ENCODE results near the gene PLVAP.
A peak's percentile ranks its signal among the peaks of the same experiment; 100 is the strongest.

PLVAP gene

DNA sequence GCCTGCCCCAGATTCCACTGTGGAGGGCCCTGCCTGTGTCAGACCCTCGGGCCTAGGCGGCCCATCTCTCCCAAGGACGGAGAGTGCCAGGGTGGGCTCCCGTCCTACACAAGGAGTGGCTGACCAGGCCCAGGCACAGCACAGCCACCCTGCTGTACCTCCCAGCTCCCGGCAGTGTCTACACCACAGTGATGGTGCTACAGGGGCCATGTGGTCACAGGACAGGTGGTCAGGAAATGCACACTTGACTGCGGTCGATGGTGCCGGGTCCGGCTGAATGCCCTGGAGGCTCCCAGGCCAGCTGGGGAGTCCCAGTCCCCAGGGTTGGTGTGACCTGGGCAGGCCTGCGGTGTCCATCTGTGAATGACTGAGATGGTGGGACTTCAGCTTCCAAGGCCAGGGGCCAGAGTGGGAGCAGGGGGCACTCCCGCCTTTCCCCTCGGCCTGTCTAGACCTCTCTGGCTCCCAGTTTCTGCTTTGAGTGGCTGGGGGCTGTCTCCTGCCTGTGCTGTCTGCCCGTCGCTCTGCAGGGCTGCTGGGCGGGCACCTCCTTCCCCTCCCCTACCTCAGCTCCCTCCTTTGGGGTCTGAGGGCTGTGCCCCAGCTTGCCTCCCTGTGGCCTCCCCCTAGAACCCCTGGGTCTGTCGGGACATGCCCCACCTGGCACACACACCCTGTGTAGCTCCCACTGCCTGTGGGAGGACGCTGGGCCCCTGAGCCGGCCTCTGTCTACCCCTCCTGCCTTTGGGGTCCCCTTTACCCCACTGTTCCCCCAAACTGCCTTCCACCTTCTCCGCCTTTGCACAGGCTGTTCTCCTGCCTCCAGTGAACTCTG lies 55.3 kb downstream of the PLVAP start:
- FAIRE-seq = no peak

DNA sequence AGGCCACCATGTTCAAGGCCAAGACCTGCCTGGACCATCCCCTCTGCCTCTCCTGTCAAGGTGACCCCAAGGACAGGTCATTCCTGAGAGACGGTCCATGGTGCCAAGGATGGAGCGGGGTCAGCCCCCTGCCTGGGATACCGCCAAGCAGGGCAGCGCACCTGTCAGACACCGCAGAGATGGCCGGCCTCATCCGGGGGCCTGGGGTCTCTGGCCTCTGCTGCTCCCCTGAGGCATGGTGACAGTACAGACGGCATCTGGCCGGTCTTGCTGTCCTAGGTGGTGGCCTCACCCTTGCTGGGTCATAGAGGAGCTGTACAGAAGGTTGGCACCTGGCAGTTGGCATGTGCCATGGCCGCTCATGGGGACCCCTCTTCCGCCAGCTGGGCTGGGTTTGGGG lies 56.7 kb downstream of the PLVAP start:
- FAIRE-seq = no peak

DNA sequence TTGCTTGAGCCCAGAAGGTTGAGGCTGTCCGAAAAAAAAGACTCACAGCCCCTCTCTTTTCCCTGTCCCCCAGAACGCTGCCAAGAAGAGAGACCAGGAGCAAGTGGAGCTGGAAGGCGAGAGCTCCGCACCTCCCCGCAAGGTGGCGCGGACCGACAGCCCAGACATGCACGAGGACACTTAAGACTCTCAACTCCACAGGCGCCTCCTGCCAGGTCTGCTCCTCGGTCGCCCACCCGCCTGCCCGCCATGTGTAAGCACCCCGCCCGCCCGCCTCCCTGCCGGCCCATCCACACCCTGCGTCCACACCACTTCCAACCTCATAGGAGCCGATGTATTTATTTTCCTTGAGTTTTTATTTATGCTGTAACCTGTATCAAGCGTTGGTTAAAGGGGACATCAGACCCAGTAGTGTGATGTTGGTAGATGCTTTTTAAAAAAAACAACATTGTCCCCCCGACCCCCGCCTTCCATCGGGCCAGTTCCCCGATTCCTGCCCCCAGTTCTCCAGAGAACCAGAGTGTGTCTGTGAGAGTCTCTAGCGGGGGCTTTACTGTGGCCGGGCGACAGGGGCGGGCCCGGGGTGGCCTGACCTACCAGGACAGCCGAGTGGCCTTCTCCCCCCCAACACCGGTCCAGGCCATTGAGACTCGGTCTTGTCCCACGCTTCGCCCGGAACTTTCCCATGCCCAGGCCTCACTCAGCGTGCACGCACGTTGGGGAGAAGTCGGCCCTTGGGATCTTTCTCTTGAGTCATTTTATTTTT lies 57.5 kb downstream of the PLVAP start:
- no peak for FAIRE-seq

DNA sequence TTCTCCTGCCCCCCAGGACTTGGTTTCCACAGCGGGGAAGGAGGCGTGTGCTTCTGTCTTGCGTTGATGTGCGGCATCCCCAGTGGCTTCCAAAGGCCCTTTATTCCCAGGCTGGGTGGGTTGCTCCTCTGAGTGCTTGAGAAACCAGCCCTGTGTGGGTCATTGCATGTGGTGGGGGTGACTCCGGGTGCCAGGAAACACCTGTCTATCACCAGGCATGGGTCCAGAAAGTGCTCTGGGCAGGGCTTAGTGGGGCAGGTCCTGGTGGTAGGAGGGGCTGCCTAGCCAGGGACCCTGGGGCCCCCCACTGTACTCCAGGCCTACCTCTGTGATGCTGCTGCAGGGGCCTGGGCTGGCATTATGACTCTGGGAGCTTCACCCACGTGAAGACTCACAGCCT lies 58.2 kb downstream of the PLVAP start:
- FAIRE-seq = no peak

DNA sequence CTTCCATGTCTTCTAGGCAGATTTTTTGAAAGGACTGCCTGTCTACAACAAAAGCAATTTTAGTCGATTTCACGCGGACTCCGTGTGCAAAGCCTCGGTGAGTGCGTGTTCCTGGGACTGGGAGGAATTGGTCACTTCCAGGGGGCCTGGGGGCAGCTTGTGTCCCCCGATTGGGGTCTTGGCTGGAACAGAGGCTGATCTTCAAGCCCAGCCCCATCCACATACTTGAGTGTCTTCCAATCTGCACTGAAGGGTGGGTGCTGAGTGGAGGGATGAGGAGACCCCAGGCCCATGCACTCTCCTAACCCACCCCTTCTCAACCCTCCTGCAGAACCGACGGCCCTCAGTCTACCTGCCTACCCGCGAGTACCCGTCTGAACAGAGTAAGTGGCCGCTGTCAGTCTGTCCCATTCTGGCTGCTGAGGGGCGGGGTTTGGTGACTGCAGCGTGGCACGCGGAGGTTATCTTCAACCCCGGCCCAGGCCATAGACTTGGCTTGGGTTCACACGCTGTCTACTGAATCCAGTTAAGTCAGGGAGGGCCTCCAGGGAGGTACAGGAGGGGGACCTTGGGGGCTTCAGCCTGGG lies 63.0 kb downstream of the PLVAP start:
- FAIRE-seq = no peak

DNA sequence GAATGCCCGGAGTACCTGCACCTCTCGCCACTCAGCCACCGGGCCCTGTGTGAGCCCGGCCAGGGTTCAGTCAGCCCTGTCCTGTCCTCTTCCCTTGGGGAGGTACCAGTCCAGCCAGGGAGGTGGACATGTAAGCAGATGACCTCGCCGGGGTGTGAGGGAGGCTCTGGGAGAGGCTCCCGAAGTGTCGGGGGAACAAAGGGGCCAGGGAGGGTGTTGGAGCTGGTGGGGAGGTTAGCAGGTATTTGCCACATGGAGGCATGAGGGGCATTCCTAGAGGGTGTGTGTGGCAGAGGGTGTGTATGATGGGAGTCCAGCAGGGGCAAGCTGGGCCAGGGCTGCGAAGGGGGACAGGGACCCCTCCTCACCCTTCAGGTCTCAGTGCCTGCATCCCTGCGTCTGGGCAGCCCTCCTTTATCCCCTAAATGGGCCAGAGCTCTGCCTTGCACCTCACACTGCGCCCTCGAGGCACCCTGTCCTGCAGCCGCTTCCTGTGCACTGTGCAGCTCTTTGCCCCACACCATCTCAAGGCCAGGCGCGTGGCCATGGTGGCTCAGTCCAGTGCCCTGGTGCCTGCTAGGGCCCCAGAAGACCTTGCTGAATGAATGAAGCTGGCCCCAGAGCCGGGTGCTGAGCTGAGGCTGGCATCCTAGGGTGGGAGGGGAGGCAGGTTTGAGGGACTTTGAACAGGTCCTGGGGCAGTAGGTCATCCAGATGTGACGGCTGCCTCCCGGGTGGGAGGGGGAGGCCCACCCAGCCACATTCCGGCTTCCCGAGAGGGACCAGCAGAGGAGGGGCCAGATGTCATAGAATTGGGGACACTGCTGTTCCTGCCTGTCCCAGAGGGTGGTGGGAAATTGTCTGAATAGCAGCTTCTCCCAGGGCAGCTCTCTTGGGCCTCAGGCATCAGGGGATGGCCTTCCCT lies 64.7 kb downstream of the PLVAP start:
- no peak for FAIRE-seq

DNA sequence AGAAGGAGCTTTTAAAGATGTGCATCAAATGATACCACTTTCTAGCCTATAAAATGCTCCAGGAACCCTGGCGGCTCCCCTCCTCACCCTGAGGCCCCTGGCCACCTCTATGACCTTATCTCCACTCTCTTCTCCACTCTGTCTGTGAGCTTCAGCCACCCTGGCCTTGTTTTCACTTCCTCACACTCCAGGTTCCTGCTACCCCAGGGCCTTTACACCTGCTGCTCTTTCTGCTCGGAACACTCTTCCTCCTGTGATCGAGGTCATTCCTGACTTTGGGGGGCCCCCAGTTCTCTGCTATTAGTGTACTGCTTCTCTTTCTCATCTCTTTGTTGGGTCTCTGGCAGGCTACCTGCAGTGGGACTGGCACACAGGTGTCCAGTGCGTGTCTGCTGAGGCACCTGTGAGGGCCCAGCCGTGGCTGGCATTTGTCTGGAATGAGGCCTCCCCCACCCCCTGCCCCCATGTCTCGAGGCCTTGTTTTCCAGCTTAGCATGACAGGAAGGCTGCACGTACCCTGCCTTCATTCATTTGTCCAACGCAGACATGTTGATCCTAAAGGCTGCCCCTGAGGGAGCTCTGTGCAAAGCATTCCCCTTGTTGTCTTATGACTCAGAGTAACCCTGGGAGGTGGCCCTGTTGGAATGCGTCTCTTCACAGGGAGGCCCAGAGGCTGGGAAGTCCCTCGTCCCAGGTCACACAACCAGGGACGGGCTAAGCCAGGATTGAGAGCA lies 65.5 kb downstream of the PLVAP start:
- FAIRE-seq = no peak

DNA sequence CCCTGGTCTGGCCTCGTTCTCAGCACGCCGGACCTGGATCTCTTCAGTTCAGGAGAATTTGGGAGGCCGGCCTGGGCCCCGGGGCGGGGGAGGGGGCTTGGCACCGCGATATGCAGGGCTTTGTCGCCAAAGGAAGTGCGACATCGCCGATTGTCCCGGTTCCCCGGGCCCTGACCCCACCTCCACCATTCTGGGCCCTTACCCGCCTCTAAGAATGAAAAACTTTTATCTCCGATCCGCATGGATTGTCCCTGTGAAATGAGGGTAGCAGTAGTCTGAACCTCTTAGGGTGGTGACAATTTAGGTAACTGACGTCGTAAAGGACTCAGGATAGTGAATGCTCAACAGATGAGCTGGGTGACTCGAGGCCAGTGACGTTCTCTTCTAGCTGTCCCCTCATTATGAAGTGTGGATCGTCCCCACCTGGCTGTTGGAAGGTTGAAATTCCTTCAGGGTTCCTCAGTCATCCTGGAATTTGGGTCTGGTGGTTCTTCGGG lies 67.1 kb downstream of the PLVAP start:
- no peak for FAIRE-seq

DNA sequence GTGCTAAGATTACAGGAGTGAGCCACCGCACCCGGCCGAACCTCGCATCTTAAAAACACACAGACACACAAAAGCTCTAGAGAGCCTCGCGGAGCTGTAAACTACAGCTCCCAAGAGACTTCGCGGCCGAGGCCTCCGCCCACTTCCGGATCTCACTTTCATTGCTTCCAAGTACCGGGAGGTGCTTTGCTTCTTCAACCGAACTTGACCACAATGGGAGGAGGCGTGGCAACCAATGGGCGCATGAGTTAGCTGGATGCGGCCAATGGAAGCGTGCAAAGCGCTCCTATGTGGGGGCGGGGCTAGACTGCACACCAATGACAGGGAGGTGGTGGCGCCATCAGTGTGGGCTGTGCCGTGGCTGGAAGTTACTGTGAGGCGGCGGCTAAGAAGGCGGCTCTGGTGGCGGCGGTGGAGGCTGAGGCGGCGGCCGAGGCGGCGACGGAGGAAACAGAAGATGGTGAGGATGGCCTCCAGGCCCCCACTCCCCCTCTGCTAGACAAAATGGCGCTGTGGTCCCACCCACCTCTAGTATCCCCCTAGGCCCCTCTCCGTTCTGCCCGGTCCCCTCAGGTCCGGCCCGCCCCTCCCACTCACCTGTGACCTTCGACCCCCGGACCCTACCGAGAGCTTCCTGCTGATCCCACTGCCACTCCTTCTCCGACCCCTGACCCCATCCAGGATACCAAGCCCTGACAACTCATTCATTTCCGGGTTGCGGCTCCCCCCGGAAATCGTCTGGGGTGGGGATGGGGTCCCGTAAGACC lies 67.8 kb downstream of the PLVAP start, which contains the start of gene DDA1:
DDA1 (plus strand) TSS at position 366 of the 767 bp plus-strand sequence; CDS start at position 458, 92 bp downstream.
- FAIRE-seq = peak; percentile 98

DNA sequence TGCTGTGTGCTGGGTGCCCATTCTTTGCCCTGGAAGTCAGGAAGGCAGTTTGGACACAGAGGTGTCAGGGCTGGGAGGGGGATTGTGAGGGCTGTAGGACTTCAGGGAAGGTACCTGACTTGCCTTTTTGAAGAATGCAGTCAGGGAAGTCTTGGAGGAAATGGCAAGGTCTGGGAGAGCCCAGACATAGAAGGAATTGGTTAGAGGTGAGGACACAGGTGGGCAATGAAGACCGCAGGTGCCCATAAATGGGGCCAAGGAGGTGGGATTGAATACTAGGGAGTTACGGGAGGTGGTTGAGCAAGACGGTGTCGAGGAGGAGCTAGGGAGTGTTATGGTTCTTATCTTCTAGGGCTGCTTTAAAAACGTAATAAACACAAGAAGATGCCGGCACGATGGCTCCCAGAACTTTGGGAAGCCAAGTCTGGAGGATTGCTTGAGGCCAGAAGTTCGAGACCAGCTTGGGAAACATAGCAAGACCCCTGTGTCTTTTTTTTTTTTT lies 69.2 kb downstream of the PLVAP start:
- no peak for FAIRE-seq

DNA sequence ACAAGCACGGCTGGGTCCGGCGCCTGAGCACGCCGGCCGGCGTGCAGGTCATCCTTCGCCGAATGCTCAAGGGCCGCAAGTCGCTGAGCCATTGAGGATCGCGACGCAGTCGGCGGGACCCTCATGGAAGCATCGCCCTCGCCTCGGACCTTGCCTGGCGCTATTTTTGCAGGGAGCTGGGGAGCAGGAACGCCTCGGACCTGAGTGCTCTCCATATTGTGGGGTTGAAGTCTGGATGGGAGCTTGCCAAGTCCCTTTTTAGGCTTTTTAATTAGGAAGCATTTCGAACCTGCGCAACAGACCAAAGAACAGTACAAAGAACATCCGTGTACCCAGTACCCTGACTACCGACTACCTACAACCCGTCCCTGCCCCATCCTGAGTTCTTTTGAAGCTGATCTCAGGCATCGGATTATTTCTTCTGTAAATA lies 70.8 kb downstream of the PLVAP start:
- FAIRE-seq = no peak

DNA sequence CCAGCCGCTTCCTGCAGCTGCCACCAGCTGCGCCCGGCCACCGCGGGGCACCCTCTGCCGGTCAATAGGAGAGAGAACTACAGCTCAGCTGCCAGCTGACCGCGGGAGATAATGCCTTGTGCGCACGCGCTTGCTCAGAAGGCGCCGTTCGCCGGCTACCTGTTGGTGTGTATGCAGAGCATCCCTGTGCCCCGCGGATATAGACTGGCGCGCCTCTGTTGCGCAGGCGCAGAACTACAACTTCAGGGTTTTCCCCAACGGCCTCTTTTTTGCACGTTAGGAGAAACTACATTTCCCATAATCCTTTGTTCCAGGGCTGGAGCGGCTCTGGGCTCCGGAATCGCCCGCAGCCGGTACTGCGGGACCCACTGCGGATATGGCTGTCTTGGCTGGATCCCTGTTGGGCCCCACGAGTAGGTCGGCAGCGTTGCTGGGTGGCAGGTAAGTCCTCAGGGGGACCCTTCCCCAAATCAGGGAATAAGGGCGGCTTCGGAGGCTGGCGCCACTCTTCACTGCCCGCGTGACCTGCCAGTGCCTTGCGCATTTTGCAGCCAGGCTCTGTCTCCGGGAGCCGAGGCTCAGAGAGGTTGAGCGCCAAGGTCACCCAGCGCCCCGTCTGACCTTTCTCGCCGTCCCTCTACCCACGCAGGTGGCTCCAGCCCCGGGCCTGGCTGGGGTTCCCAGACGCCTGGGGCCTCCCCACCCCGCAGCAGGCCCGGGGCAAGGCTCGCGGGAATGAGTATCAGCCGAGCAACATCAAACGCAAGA lies 71.4 kb downstream of the PLVAP start, which contains the start of gene MRPL34:
MRPL34 (plus strand) TSS at position 356 of the 768 bp plus-strand sequence; CDS start at position 377, 21 bp downstream.
- peak; percentile 33 for FAIRE-seq

DNA sequence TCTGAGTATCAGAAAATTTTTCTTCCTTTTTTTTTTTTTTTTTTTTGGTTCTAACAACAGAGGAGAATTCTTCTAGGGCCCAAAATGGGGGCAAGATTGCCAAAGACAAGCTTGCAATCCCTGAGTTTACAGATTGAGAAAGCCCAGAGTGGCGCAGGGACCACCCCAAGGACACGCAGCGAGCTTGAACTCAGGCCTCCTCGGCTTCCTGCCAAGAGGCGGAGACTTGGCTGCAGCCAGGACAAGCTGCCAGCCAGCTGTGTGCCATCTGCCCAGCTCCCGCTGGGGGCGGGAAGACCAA lies 72.0 kb downstream of the PLVAP start:
- no peak for FAIRE-seq

DNA sequence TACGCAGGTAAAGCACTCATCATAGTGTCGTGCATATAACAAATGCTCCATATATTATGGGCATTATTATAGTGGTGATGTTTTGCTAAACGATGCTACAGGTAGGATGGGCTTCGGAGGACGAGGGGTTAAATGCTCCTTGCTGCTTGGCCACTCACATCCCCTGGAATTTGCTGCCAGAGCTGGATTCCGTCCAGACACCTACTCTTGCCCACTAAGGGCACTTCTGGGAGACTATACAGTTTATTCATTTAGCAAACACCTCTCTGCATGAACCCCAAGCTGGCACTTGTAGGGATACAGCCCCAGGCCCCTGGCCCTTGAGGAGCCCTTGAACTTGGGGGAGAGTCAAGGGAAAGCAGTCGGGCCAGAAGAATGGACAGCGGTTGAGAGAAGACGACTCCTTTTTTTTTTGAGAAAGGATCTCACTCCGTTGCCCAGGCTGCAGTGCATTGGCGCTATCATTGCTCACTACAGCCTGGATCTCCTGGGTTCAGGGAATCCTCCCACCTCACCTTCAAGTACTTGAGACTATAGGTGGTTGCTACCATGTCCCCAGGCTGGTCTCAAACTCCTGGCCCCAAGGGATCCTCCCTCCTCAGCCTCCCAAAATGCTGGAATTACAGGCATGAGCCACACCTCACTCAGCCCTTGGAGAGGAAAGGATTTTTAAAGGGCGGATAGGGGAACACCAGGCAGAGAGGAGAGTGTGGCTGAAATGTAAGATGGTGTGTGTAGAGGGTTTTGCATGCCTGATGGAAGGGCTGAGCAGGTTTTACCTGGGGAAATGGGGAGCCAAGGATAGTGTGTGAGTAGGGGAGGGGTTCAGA lies 72.5 kb downstream of the PLVAP start:
- FAIRE-seq = no peak

DNA sequence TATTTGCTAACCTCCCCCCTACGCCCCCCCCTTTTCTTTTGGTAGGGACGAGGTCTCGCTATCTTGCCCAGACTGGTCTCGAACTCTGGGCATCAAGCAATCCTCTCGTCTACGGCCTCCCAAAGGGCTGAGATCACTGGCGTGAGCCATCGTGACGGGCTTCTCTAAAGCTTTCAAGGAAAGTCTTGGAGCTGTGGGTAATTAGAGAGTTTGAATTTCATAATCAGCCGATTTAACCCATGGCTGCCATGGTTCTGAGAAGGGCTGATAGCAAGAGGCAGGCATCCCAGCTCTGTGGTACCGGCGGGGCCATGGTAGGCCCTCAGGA lies 73.2 kb downstream of the PLVAP start:
- no peak for FAIRE-seq

DNA sequence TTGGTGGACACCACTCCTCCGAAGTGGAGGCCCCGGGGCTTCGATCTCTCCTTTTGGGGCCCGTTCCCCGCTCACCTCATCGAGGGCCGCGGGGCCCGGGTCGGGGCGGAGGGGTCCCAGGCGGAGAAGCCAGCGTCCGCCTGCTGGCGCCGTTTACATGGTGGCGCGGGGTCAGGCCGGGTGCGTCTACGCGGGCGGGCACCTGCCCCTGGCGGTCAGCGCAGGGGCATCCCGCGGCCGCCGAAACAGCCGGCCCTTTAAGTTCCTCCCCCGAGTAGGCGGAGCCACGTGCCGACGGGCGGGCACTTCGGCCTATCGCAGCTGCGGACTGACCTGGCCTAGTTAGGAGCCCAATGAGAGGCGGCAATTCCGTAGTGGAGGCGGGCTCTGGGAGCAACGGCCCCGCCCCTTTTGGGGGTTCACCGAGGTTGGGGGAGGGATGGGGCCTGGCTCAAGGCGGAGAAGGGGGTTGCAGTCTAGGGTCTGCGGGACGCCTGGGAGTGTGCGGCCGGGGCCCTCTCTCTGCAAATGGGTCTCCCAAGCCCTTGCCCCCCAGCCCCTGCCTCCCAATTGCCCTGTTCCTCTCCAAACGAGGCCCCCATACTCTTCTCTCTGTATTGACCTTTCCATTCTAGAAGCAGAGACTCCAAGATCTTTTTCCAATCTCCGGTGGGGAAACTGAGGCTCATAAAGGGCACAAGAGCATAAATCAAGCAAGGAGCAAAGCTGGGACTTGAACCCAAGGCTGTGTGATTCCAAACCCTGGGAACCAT lies 73.8 kb downstream of the PLVAP start, which contains the start of gene ABHD8:
ABHD8 (minus strand) TSS at position 259 of the 773 bp plus-strand sequence. CDS start 1,809 bp downstream, outside the sequence.
- no peak for FAIRE-seq

DNA sequence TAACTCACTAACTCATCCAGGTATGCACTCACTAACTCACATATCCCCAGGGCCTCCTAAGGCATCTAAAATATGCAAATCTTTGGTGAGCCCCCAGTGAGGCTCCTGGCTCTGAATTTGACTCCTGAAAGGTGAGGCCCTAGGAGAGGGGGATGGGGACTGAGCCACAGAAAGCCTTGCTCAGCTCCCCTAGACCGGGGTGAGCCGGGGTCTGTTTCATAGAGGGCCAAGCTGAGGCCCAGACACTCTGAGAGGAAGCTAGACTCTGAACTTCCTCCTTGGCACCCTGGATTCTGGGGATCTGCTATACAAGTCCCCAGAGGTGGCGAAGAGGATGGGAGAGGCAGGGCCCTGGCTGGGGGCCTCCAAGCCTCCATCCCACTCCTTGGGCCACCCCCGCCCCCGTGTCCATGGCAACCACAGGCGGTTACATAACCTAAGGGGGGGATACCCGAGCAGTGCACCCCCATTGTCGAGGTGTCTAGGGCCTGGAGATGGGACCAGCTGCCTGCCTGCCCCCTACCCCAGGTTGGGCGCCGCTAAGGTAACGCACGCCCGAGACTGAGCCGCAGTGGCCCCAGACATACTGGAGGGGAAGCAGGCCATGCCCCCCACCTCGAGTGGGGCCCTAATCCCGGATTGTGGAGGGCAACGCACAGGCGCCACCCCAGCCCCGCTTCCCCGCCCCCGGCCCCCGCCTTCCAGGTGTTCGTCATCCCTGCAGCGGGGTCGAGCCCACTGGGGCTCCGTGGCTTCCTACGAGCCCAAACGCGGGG lies 74.6 kb downstream of the PLVAP start:
- FAIRE-seq = no peak

All from colon (tissue), 2 donors.